ENCODE measurements around the gene NUBP1. TPM values are rescaled to one million over a fixed set of nuclear protein-coding genes. Genes with fewer than 3 reads are reported as not detected.

Gene NUBP1
- total RNA-seq, 2 experiments from 2014 or later = 19.3 to 20.1 TPM

GRCh38 chr16:10763456-10763855, 19.8 kb downstream of the NUBP1 start:
- DNase-seq (no peak), ATAC-seq (ENCODE audit: poor library complexity) (no peak)
- H3K4me1 ChIP-seq (ENCODE audit: insufficient read depth, low read length) = peaks cover 9% of the 10 kb centered on the region
- intact Hi-C loops (cut with DNase I, micrococcal nuclease) = no loop called here
- Mint-ChIP-seq H3K4me3 (no peak overlapping the region), H3K27me3 (no peaks in the 10 kb centered on the region), H3K27ac (no peak overlapping the region), H3K4me1 (ENCODE audit: low read depth) (no peaks in the 10 kb centered on the region), H3K36me3 (ENCODE audit: low read depth) (peaks cover 92% of the 10 kb centered on the region), H3K9me3 (no peaks in the 10 kb centered on the region)
- POLR2A ChIA-PET = no interaction called here
- no peak overlapping the region for H3K4me3 ChIP-seq (ENCODE audit: low read length)
- peaks cover 61% of the 10 kb centered on the region for H3K36me3 ChIP-seq (ENCODE audit: insufficient read depth, low read length)
- H3K27me3 ChIP-seq (ENCODE audit: control insufficient read depth in 1 of 2, insufficient read depth in 2 of 2, low read length in 2 of 2) = no peaks in the 10 kb centered on the region
- CTCF ChIA-PET = no interaction called here
- no peak overlapping the region for H3K27ac ChIP-seq (ENCODE audit: low read depth in 1 of 2, low read length in 2 of 2)
- H3K9me3 ChIP-seq (ENCODE audit: control insufficient read depth in 1 of 2, insufficient read depth in 1 of 2, low read length in 2 of 2) = peaks cover 0 to 16% of the 10 kb centered on the region in 2 experiments
- TF ChIP-seq, protein P1, sequence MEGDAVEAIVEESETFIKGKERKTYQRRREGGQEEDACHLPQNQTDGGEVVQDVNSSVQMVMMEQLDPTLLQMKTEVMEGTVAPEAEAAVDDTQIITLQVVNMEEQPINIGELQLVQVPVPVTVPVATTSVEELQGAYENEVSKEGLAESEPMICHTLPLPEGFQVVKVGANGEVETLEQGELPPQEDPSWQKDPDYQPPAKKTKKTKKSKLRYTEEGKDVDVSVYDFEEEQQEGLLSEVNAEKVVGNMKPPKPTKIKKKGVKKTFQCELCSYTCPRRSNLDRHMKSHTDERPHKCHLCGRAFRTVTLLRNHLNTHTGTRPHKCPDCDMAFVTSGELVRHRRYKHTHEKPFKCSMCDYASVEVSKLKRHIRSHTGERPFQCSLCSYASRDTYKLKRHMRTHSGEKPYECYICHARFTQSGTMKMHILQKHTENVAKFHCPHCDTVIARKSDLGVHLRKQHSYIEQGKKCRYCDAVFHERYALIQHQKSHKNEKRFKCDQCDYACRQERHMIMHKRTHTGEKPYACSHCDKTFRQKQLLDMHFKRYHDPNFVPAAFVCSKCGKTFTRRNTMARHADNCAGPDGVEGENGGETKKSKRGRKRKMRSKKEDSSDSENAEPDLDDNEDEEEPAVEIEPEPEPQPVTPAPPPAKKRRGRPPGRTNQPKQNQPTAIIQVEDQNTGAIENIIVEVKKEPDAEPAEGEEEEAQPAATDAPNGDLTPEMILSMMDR (IDR thresholded peaks at IDR 0.05) = no peak

DNA sequence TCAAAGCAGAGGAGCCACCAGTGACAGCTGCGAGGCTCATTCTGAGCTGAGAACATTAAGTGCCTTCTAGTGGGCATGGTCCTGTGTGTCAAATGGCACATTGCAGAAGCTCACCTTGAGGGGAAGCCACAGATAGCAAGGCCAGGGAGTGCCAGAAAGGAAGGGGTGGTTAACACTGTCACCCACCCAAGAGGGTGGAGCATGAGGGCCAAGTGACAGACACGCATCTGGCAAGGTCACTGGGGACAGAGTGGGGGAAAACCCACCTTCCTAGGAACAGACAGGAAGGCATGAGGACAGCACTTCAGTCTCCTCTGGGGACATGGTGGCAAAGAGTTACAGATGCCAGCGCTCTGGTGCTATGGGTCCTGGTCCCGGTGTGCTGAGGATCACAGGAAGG, 22.1 kb downstream of the NUBP1 start:
- Histone ChIP-seq H3K4me3 (ENCODE audit: low read length) (no peak overlapping the region), H3K27me3 (ENCODE audit: control insufficient read depth in 1 of 2, insufficient read depth in 2 of 2, low read length in 2 of 2) (no peaks in the 10 kb centered on the region), H3K36me3 (ENCODE audit: insufficient read depth, low read length) (peaks cover 53% of the 10 kb centered on the region), H3K4me1 (ENCODE audit: insufficient read depth, low read length) (peaks cover 12% of the 10 kb centered on the region), H3K9me3 (ENCODE audit: control insufficient read depth in 1 of 2, insufficient read depth in 1 of 2, low read length in 2 of 2) (peaks cover 0 to 16% of the 10 kb centered on the region in 2 experiments), H3K27ac (ENCODE audit: low read depth in 1 of 2, low read length in 2 of 2) (no peak overlapping the region)
- ATAC-seq (ENCODE audit: poor library complexity) (no peak), DNase-seq (peak in 3 of 14 experiments; percentile 37 to 61 (median 50))
- CTCF ChIA-PET = interaction anchor here (0.6 kb wide), 1 partner anchor 9 kb away, joined by 3 read pairs; no protein-coding TSS in a partner anchor
- TF ChIP-seq, protein P1 (IDR thresholded peaks at IDR 0.05) = no peak
- intact Hi-C loops (cut with DNase I, micrococcal nuclease) = no loop called here
- H3K36me3 Mint-ChIP-seq (ENCODE audit: low read depth) = peaks cover 77% of the 10 kb centered on the region
- H3K27me3 Mint-ChIP-seq = no peaks in the 10 kb centered on the region
- peaks cover 1% of the 10 kb centered on the region for H3K4me1 Mint-ChIP-seq (ENCODE audit: low read depth)
- H3K4me3 Mint-ChIP-seq = no peak overlapping the region
- peak overlapping the region; percentile 72 for H3K27ac Mint-ChIP-seq
- POLR2A ChIA-PET = no interaction called here
- no peaks in the 10 kb centered on the region for H3K9me3 Mint-ChIP-seq

- H3K4me1 ChIP-seq (ENCODE audit: insufficient read depth, low read length) = peaks cover 12% of the 10 kb centered on the region
Measured at GRCh38 chr16:10767127-10767526, 23.5 kb downstream of the NUBP1 start.

More at GRCh38 chr16:10767127-10767526, 23.5 kb downstream of the NUBP1 start:
- H3K27me3 Mint-ChIP-seq = no peaks in the 10 kb centered on the region
- POLR2A ChIA-PET = no interaction called here
- peaks cover 6% of the 10 kb centered on the region for H3K4me1 Mint-ChIP-seq (ENCODE audit: low read depth)
- Histone ChIP-seq H3K4me3 (ENCODE audit: low read length) (no peak overlapping the region), H3K9me3 (ENCODE audit: control insufficient read depth in 1 of 2, insufficient read depth in 1 of 2, low read length in 2 of 2) (peaks cover 0 to 16% of the 10 kb centered on the region in 2 experiments), H3K27me3 (ENCODE audit: control insufficient read depth in 1 of 2, insufficient read depth in 2 of 2, low read length in 2 of 2) (no peaks in the 10 kb centered on the region), H3K36me3 (ENCODE audit: insufficient read depth, low read length) (peaks cover 39% of the 10 kb centered on the region), H3K27ac (ENCODE audit: low read depth in 1 of 2, low read length in 2 of 2) (no peak overlapping the region)
- peaks cover 64% of the 10 kb centered on the region for H3K36me3 Mint-ChIP-seq (ENCODE audit: low read depth)
- no peaks in the 10 kb centered on the region for H3K9me3 Mint-ChIP-seq
- H3K4me3 Mint-ChIP-seq = no peak overlapping the region
- CTCF ChIA-PET = no interaction called here
- no peak for DNase-seq
- ATAC-seq (ENCODE audit: poor library complexity) = no peak
- intact Hi-C loops (cut with DNase I, micrococcal nuclease) = no loop called here
- TF ChIP-seq, protein P1 (IDR thresholded peaks at IDR 0.05) = no peak
- H3K27ac Mint-ChIP-seq = no peak overlapping the region
